ENCODE measurements around the gene CDC123. TPM values are rescaled to one million over a fixed set of nuclear protein-coding genes. Genes with fewer than 3 reads are reported as not detected.
A peak's percentile ranks its signal among the peaks of the same experiment; 100 is the strongest.
"Not testable (repeated sequence)": the region's sequence is repeated elsewhere in the genome, so short reads cannot be mapped to it uniquely, and the experiment has no call there.

CDC123 gene
- total and polyA plus RNA-seq, 4 donors: 36.7 to 66.7 (median 46.9) TPM

- DNase-seq (no peak), ATAC-seq (ENCODE audit: low FRiP score) (no peak)
- intact Hi-C loops (cut with DNase I): no loop called here
- Histone ChIP-seq H3K27ac (ENCODE audit: low read depth in 1 of 2, low read length in 2 of 2) (peak overlapping the region; percentile 50 to 82), H3K36me3 (ENCODE audit: control insufficient read depth in 1 of 2, insufficient read depth in 2 of 2, low read length in 1 of 2) (no peaks in the 10 kb centered on the region), H3K27me3 (ENCODE audit: control insufficient read depth in 1 of 2, insufficient read depth in 2 of 2, low read length in 1 of 2) (no peaks in the 10 kb centered on the region), H3K9me3 (ENCODE audit: control insufficient read depth, low read length) (no peaks in the 10 kb centered on the region), H3K4me3 (ENCODE audit: low read length in 2 of 2) (peak overlapping the region in 1 of 2 donors; percentile 8), H3K4me1 (ENCODE audit: control insufficient read depth in 1 of 2, insufficient read depth in 2 of 2, low read length in 2 of 2) (peaks cover 0 to 2% of the 10 kb centered on the region in 2 donors)
- WGBS, 2 donors: 6 to 8% methylated on average over 3 of the region's 3 CpGs
These were observed 39.2 kb downstream of the CDC123 start for GRCh38 chr10:12235116-12235694.

GRCh38 chr10:12235796-12236195, 39.8 kb downstream of the CDC123 start:
- WGBS, 2 donors: 5 to 8% methylated on average over 4 of the region's 4 CpGs
- no peaks in the 10 kb centered on the region for H3K27me3 ChIP-seq (ENCODE audit: control insufficient read depth in 1 of 2, insufficient read depth in 2 of 2, low read length in 1 of 2)
- peak; percentile 64 for ATAC-seq (ENCODE audit: low FRiP score)
- no peak overlapping the region for H3K4me3 ChIP-seq (ENCODE audit: low read length in 2 of 2)
- intact Hi-C loops (cut with DNase I): no loop called here
- no peaks in the 10 kb centered on the region for H3K36me3 ChIP-seq (ENCODE audit: control insufficient read depth in 1 of 2, insufficient read depth in 2 of 2, low read length in 1 of 2)
- DNase-seq: no peak
- H3K4me1 ChIP-seq (ENCODE audit: control insufficient read depth in 1 of 2, insufficient read depth in 2 of 2, low read length in 2 of 2): peaks cover 0 to 2% of the 10 kb centered on the region in 2 donors
- peak overlapping the region; percentile 79 to 82 for H3K27ac ChIP-seq (ENCODE audit: low read depth in 1 of 2, low read length in 2 of 2)
- H3K9me3 ChIP-seq (ENCODE audit: control insufficient read depth, low read length): no peaks in the 10 kb centered on the region

GRCh38 chr10:12237265-12238220, 41.6 kb downstream of the CDC123 start:
- Histone ChIP-seq H3K9me3 (ENCODE audit: control insufficient read depth, low read length) (no peaks in the 10 kb centered on the region), H3K4me1 (ENCODE audit: control insufficient read depth in 1 of 2, insufficient read depth in 2 of 2, low read length in 2 of 2) (peaks cover 0 to 2% of the 10 kb centered on the region in 2 donors), H3K36me3 (ENCODE audit: control insufficient read depth in 1 of 2, insufficient read depth in 2 of 2, low read length in 1 of 2) (no peaks in the 10 kb centered on the region), H3K27me3 (ENCODE audit: control insufficient read depth in 1 of 2, insufficient read depth in 2 of 2, low read length in 1 of 2) (no peaks in the 10 kb centered on the region), H3K4me3 (ENCODE audit: low read length in 2 of 2) (no peak overlapping the region), H3K27ac (ENCODE audit: low read depth in 1 of 2, low read length in 2 of 2) (peak overlapping the region in 1 of 2 donors; percentile 24)
- DNase-seq: no peak
- WGBS, 2 donors: 96 to 97% methylated on average over 13 of the region's 13 CpGs
- ATAC-seq (ENCODE audit: low FRiP score): no peak
- intact Hi-C loops (cut with DNase I): no loop called here

- no peak overlapping the region for H3K4me3 ChIP-seq (ENCODE audit: low read length in 2 of 2)
- 95 to 97% methylated on average over 8 of the region's 8 CpGs for WGBS, 2 donors
- H3K9me3 ChIP-seq (ENCODE audit: control insufficient read depth, low read length): no peaks in the 10 kb centered on the region
- ATAC-seq (ENCODE audit: low FRiP score) (no peak), DNase-seq (no peak)
- peaks cover 0 to 2% of the 10 kb centered on the region in 2 donors for H3K4me1 ChIP-seq (ENCODE audit: control insufficient read depth in 1 of 2, insufficient read depth in 2 of 2, low read length in 2 of 2)
- no peak overlapping the region for H3K27ac ChIP-seq (ENCODE audit: low read depth in 1 of 2, low read length in 2 of 2)
- intact Hi-C loops (cut with DNase I): no loop called here
- H3K36me3 ChIP-seq (ENCODE audit: control insufficient read depth in 1 of 2, insufficient read depth in 2 of 2, low read length in 1 of 2): no peaks in the 10 kb centered on the region
- H3K27me3 ChIP-seq (ENCODE audit: control insufficient read depth in 1 of 2, insufficient read depth in 2 of 2, low read length in 1 of 2): no peaks in the 10 kb centered on the region
These were observed 42.8 kb downstream of the CDC123 start for GRCh38 chr10:12238821-12239220.

- peak; percentile 44 for ATAC-seq (ENCODE audit: low FRiP score)
- Histone ChIP-seq H3K36me3 (ENCODE audit: control insufficient read depth in 1 of 2, insufficient read depth in 2 of 2, low read length in 1 of 2) (peaks cover 2% of the 10 kb centered on the region in 2 donors), H3K4me1 (ENCODE audit: control insufficient read depth in 1 of 2, insufficient read depth in 2 of 2, low read length in 2 of 2) (no peaks in the 10 kb centered on the region), H3K4me3 (ENCODE audit: low read length in 2 of 2) (no peak overlapping the region), H3K27me3 (ENCODE audit: control insufficient read depth in 1 of 2, insufficient read depth in 2 of 2, low read length in 1 of 2) (no peaks in the 10 kb centered on the region), H3K27ac (ENCODE audit: low read depth in 1 of 2, low read length in 2 of 2) (no peak overlapping the region), H3K9me3 (ENCODE audit: control insufficient read depth, low read length) (no peaks in the 10 kb centered on the region)
- WGBS, 2 donors: 35 to 57% methylated on average over 19 of the region's 19 CpGs
- DNase-seq: no peak
- intact Hi-C loops (cut with DNase I): no loop called here
These were observed 46.0 kb downstream of the CDC123 start for GRCh38 chr10:12241810-12242529.

- Histone ChIP-seq H3K27me3 (ENCODE audit: control insufficient read depth in 1 of 2, insufficient read depth in 2 of 2, low read length in 1 of 2) (no peaks in the 10 kb centered on the region), H3K4me1 (ENCODE audit: control insufficient read depth in 1 of 2, insufficient read depth in 2 of 2, low read length in 2 of 2) (no peaks in the 10 kb centered on the region), H3K36me3 (ENCODE audit: control insufficient read depth in 1 of 2, insufficient read depth in 2 of 2, low read length in 1 of 2) (peaks cover 2% of the 10 kb centered on the region in 2 donors), H3K4me3 (ENCODE audit: low read length in 2 of 2) (no peak overlapping the region), H3K9me3 (ENCODE audit: control insufficient read depth, low read length) (no peaks in the 10 kb centered on the region), H3K27ac (ENCODE audit: low read depth in 1 of 2, low read length in 2 of 2) (no peak overlapping the region)
- intact Hi-C loops (cut with DNase I): no loop called here
- no peak for DNase-seq
- WGBS, 2 donors: 91 to 95% methylated on average over 18 of the region's 18 CpGs
- ATAC-seq (ENCODE audit: low FRiP score): no peak
These were observed 48.1 kb downstream of the CDC123 start for GRCh38 chr10:12243864-12244620.

GRCh38 chr10:12250181-12250580, 54.2 kb downstream of the CDC123 start:
- ATAC-seq (ENCODE audit: low FRiP score): no peak

GRCh38 chr10:12250702-12251101, 54.7 kb downstream of the CDC123 start:
- H3K36me3 ChIP-seq (ENCODE audit: control insufficient read depth in 1 of 2, insufficient read depth in 2 of 2, low read length in 1 of 2); H3K27ac ChIP-seq (ENCODE audit: low read depth in 1 of 2, low read length in 2 of 2); intact Hi-C loops (cut with DNase I); DNase-seq; H3K9me3 ChIP-seq (ENCODE audit: control insufficient read depth, low read length); H3K4me1 ChIP-seq (ENCODE audit: control insufficient read depth in 1 of 2, insufficient read depth in 2 of 2, low read length in 2 of 2); H3K27me3 ChIP-seq (ENCODE audit: control insufficient read depth in 1 of 2, insufficient read depth in 2 of 2, low read length in 1 of 2); H3K4me3 ChIP-seq (ENCODE audit: low read length in 2 of 2); ATAC-seq (ENCODE audit: low FRiP score): not testable (repeated sequence)
- 87 to 100% methylated on average over 5 of the region's 5 CpGs for WGBS, 2 donors

More at GRCh38 chr10:12250181-12250580, 54.2 kb downstream of the CDC123 start:
- Histone ChIP-seq H3K4me3 (ENCODE audit: low read length in 2 of 2) (no peak overlapping the region), H3K27me3 (ENCODE audit: control insufficient read depth in 1 of 2, insufficient read depth in 2 of 2, low read length in 1 of 2) (no peaks in the 10 kb centered on the region), H3K4me1 (ENCODE audit: control insufficient read depth in 1 of 2, insufficient read depth in 2 of 2, low read length in 2 of 2) (no peaks in the 10 kb centered on the region), H3K36me3 (ENCODE audit: control insufficient read depth in 1 of 2, insufficient read depth in 2 of 2, low read length in 1 of 2) (peaks cover 2% of the 10 kb centered on the region in 2 donors), H3K9me3 (ENCODE audit: control insufficient read depth, low read length) (no peaks in the 10 kb centered on the region), H3K27ac (ENCODE audit: low read depth in 1 of 2, low read length in 2 of 2) (no peak overlapping the region)
- intact Hi-C loops (cut with DNase I): no loop called here
- DNase-seq: no peak
- 88% methylated on average over 10 of the region's 10 CpGs for whole genome bisulfite sequencing, 2 donors
